Subcutaneous adipose tissue (tissue), 4 donors: ENCODE measurements around the gene CHL1. TPM values are rescaled to one million over a fixed set of nuclear protein-coding genes. Genes with fewer than 3 reads are reported as not detected.

Experiments used
- total RNA-seq, 4 donors: library from RNA; depleted of rRNA; stranded (reverse); fragments of >200 nt; gene quantifications; one replicate each; pipeline ENCODE4 v1.1.0, GENCODE V29; 2016
- TF ChIP-seq, protein P1 (sequence below): fragments of 450-650 bp; IDR thresholded peaks from one replicate; pipeline ENCODE4 v1.5.1; 2016; ENCODE audit warnings: low read depth, mild to moderate bottlenecking, control low read depth, antibody characterized with exemption, moderate library complexity

CHL1 gene
- total RNA-seq, 4 donors from 2014 or later: 34.4 to 173 (median 45.5) TPM

- TF ChIP-seq, protein P1, sequence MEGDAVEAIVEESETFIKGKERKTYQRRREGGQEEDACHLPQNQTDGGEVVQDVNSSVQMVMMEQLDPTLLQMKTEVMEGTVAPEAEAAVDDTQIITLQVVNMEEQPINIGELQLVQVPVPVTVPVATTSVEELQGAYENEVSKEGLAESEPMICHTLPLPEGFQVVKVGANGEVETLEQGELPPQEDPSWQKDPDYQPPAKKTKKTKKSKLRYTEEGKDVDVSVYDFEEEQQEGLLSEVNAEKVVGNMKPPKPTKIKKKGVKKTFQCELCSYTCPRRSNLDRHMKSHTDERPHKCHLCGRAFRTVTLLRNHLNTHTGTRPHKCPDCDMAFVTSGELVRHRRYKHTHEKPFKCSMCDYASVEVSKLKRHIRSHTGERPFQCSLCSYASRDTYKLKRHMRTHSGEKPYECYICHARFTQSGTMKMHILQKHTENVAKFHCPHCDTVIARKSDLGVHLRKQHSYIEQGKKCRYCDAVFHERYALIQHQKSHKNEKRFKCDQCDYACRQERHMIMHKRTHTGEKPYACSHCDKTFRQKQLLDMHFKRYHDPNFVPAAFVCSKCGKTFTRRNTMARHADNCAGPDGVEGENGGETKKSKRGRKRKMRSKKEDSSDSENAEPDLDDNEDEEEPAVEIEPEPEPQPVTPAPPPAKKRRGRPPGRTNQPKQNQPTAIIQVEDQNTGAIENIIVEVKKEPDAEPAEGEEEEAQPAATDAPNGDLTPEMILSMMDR: no peak
Observed at GRCh38 chr3:339351-339750, 142.8 kb downstream of the CHL1 start.

- TF ChIP-seq, protein P1: no peak
Observed at GRCh38 chr3:341998-342397, 145.4 kb downstream of the CHL1 start.

DNA sequence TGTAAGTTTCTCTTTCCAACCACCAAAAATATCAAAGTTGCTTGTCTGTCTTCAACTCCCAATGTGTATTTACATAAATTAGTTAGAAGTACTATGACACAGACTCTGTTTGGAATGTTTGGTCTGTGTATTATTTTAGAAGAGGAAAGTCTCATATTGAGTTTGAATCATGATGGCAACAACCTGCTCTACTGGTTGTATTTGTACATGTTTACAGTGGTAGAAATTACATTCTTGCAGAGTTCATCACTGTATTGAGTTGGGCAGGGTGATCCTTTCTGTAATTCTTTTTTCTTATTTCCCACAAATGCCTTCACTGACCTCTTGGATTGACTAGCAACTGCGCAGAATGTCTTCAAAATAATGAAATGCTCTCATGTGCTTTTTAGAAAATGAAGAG is 149.6 kb downstream of the CHL1 start:
- TF ChIP-seq, protein P1: no peak

- TF ChIP-seq, protein P1: no peak
Observed at GRCh38 chr3:347581-347980, 151.0 kb downstream of the CHL1 start.

GRCh38 chr3:350871-351371 is 154.4 kb downstream of the CHL1 start:
- TF ChIP-seq, protein P1: no peak

DNA sequence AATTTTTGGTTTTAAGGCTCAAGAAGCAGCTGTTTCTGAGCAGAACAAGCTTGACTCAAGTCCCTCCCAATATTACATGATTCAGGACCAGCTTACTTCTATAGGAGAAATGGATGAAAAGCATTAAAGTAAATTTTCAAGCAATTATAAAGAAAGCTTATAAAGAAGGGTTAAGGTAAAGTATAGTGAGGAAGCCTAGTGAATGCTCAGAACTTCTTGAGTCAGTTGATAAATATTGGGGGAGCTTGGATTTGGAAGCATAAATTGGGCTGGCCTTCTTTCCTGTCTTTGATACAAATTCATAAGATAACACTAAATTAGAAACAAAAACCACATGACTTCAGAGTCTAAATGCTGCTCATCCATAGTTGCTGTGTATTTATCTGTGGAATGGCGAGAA is 156.0 kb downstream of the CHL1 start:
- TF ChIP-seq, protein P1: no peak

DNA sequence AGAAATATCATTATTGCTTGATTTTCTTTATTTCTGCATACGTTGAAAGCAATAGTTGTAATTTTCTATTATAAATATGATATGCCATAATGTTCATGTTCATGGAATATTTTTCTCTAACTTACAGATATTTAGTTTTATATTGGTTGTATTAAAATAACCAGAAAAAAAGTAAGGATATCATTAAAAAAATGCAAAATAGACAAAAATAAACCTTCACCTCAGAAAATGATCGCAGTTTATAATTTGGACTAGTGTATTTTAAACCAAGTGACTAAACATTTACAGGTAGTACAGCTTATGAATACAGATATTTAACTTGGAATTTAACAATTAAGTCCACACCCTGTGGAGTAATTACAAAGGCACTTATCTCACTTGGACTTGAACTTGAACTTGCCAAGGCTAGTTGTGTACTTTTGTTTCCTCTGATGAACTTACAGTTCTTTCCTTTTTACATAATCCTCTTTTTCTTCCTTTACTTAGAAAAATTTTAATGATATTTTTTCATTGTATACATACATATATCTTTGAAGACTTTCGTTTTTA is 156.7 kb downstream of the CHL1 start:
- TF ChIP-seq, protein P1: no peak
